ENCODE measurements around the gene SUN3. TPM values are rescaled to one million over a fixed set of nuclear protein-coding genes. Genes with fewer than 3 reads are reported as not detected.

The SUN3 gene
- total and polyA plus RNA-seq, 2 of the 13 experiments (the other 11 are each of a cell fraction or from before 2014, with no cell fraction given), result not detected

GRCh38 chr7:47979145-47979831 is 49.6 kb downstream of the SUN3 start, which contains the start of gene HUS1 (continued):
- TF ChIP-seq, protein P1, sequence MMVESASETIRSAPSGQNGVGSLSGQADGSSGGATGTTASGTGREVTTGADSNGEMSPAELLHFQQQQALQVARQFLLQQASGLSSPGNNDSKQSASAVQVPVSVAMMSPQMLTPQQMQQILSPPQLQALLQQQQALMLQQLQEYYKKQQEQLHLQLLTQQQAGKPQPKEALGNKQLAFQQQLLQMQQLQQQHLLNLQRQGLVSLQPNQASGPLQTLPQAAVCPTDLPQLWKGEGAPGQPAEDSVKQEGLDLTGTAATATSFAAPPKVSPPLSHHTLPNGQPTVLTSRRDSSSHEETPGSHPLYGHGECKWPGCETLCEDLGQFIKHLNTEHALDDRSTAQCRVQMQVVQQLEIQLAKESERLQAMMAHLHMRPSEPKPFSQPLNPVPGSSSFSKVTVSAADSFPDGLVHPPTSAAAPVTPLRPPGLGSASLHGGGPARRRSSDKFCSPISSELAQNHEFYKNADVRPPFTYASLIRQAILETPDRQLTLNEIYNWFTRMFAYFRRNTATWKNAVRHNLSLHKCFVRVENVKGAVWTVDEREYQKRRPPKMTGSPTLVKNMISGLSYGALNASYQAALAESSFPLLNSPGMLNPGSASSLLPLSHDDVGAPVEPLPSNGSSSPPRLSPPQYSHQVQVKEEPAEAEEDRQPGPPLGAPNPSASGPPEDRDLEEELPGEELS (CRISPR knock-in tag; IDR thresholded peaks at IDR 0.05), result peak; percentile 64
- 0 out of 2 replicates have a peak, but pooled peaks have one; percentile 51 for TF ChIP-seq ZHX1 (CRISPR knock-in tag; IDR thresholded peaks at IDR 0.05; ENCODE audit: low read depth)
- TF ChIP-seq ZFY (CRISPR knock-in tag; IDR thresholded peaks at IDR 0.05), result peak; percentile 97
- no peak for TF ChIP-seq ZNF451 (CRISPR knock-in tag; IDR thresholded peaks at IDR 0.05)
- peak; percentile 80 for TF ChIP-seq MEIS2 (CRISPR knock-in tag; IDR thresholded peaks at IDR 0.05)
- TF ChIP-seq ZNF670 (CRISPR knock-in tag; IDR thresholded peaks at IDR 0.05; ENCODE audit: borderline replicate concordance), result peak; percentile 95
- peak; percentile 50; the same call in 1 of the 2 replicates for TF ChIP-seq ZNF770 (CRISPR knock-in tag; IDR thresholded peaks at IDR 0.05)
- TF ChIP-seq MAFK (conservative IDR thresholded peaks at IDR 0.05 in 1 of 2, IDR thresholded peaks at IDR 0.05 in 1 of 2; ENCODE audit: low read length in 2 of 2), result no peak
- TF ChIP-seq HMGA1 (CRISPR knock-in tag; conservative IDR thresholded peaks at IDR 0.05), result no peak
- no peak; the same call in 1 of the 2 replicates for TF ChIP-seq ZSCAN30 (CRISPR knock-in tag; IDR thresholded peaks at IDR 0.05)
- no peak for TF ChIP-seq NBN (conservative IDR thresholded peaks at IDR 0.05)
- TF ChIP-seq IRF9 (CRISPR knock-in tag; IDR thresholded peaks at IDR 0.05; ENCODE audit: borderline replicate concordance), result peak; percentile 88; the same call in 1 of the 2 replicates
- 0 out of 2 replicates have a peak, but pooled peaks have one; percentile 43 for TF ChIP-seq RAD21 (CRISPR knock-in tag; IDR thresholded peaks at IDR 0.05)
- 0 out of 2 replicates have a peak, but pooled peaks have one; percentile 35 for TF ChIP-seq TP53 (CRISPR knock-in tag; conservative IDR thresholded peaks at IDR 0.05)
- no peak for TF ChIP-seq RORA (CRISPR knock-in tag; IDR thresholded peaks at IDR 0.05)
- TF ChIP-seq, protein P2, sequence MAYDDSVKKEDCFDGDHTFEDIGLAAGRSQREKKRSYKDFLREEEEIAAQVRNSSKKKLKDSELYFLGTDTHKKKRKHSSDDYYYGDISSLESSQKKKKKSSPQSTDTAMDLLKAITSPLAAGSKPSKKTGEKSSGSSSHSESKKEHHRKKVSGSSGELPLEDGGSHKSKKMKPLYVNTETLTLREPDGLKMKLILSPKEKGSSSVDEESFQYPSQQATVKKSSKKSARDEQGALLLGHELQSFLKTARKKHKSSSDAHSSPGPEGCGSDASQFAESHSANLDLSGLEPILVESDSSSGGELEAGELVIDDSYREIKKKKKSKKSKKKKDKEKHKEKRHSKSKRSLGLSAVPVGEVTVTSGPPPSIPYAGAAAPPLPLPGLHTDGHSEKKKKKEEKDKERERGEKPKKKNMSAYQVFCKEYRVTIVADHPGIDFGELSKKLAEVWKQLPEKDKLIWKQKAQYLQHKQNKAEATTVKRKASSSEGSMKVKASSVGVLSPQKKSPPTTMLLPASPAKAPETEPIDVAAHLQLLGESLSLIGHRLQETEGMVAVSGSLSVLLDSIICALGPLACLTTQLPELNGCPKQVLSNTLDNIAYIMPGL (CRISPR knock-in tag; IDR thresholded peaks at IDR 0.05; ENCODE audit: borderline replicate concordance in 1 of 2, low read depth in 1 of 2), result peak; percentile 70 to 91; a peak in 2 of 4 replicates
- peak; percentile 80; the same call in 1 of the 2 replicates for TF ChIP-seq ZKSCAN8 (CRISPR knock-in tag; IDR thresholded peaks at IDR 0.05; ENCODE audit: borderline replicate concordance)

Data from HepG2 (cell line).